Activated T-helper 1 cell treated with Interleukin-2 at 50 U/mL for 16 hours (primary cell): ENCODE data around the gene PFKP.

Experiments used
- DNase-seq: peaks from one replicate; pipeline ENCODE4 v3.0.0-alpha.2; 2020; ENCODE audit warnings: low read depth

Gene PFKP

DNA sequence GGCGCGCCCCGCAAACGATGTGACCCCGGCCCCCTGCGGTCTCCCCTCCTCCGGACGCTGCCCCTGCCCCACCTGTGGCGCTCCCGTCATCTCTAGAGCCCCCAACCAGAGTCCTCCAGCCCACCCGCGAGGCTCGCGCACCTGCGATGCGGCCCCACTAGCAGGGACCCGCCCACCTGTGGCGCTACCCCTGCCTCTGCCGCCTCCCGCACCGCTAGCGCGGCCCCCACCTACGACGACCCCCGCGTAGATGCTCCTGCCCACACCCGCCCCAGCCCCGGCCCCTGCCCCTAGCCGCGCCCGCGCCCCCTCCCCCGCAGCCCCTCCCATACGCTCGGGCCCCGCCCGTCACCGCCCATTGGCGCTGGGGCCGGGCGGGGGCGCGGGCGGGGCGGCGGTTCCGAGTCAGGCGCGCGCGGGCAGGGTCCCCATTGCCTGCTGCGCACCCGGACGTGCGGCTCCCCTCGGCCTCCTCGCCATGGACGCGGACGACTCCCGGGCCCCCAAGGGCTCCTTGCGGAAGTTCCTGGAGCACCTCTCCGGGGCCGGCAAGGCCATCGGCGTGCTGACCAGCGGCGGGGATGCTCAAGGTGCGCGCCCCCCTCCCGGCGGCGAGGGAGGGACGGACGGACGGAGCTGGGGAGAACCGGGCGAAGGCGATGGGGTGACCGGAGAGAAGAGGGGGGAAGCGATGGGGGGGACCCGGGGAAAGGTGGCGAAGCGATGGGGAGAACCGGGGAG lies at the start of gene PFKP:
Gene PFKP, plus strand, starts transcription at position 431 of the 741 bp plus-strand sequence. Its CDS starts 48 bp downstream, at position 479.
- peak; percentile 55 for DNase-seq

DNA sequence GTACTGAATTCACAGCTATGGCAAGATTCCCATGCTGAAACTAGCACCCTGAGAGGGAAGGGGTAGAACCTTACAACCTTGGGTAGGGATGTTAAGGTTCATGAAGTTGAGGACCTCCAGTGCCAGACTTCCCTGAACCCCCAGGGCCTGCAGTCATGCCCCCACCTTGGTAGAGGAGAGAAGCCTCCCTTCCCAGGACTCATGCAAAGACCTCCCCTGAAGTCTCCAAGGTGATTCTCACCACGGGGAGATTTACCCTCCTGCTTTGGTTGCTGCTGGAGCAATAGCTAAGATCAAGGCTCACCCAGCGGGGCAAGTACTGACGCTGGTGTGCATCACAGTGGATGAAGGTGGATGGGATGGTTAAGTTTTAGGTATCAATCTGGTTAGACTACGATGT lies 49.1 kb upstream of the PFKP start:
- no peak for DNase-seq

DNA sequence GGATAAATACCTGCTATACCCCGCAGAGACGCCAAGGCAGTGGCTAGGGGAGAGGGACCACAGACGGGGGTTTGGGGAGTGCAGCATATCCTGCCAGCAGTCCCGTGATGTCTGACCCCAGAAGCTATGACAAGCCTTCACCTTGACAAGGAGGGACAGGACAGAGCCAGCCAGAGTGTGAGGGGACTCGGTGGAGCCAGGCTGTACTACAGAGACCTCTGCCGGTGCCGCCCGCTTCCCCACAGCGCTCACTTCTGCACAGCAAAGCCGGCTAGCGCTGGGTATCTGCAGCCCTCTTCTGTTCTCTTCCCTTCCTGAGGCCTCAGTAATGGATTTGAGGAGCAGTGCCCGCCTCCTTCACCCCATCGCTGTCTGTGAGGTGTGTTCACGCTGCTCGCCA lies 47.0 kb upstream of the PFKP start:
- no peak for DNase-seq

DNA sequence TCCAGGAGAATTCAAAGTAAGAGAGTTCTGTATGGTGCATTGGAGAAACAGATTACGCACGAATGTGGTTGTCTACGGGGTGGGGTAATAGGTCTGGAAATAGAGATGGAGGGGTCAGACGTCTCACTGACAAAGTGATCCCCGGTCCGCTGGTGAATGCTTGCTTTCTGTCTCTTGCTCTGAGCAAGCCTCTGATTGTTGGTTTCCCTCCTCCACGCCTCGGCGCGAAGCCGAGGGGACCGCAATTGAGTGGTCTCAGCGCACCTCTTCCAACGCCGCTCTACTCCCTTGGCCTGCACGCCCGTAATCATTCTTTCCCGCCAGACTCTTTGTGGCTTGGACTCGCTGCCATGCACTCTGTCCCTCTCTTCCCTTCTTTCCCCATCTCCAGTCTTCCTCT lies 46.5 kb upstream of the PFKP start:
- DNase-seq = no peak

- DNase-seq = no peak
Observed at GRCh38 chr10:3022027-3022426, 45.3 kb upstream of the PFKP start.

- no peak for DNase-seq
Observed at GRCh38 chr10:3023892-3024291, 43.5 kb upstream of the PFKP start.

GRCh38 chr10:3025026-3025683 lies 42.2 kb upstream of the PFKP start:
- no peak for DNase-seq

GRCh38 chr10:3027866-3028265 lies 39.5 kb upstream of the PFKP start:
- no peak for DNase-seq

GRCh38 chr10:3028441-3028840 lies 38.9 kb upstream of the PFKP start:
- no peak for DNase-seq

DNA sequence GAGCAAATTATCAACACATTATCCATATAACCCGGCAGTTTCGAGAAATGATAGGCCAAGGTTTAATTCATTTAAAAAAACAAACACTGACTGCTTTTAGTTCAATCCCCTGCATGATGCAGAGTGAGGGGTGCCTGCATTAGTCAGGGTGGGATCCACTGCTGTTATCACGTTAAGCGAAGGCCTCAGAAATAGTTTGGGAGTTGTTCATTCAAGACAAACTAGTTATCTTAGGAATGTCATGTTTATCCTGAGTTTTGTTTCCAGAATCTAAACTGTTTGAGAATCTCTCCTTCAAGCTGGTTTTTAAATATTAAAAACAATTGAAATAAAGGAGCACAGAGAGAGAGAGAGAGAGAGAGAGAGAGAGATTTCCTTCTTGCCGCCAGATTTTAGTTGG lies 36.6 kb upstream of the PFKP start:
- no peak for DNase-seq

- DNase-seq = no peak
Observed at GRCh38 chr10:3031490-3031889, 35.9 kb upstream of the PFKP start.

DNA sequence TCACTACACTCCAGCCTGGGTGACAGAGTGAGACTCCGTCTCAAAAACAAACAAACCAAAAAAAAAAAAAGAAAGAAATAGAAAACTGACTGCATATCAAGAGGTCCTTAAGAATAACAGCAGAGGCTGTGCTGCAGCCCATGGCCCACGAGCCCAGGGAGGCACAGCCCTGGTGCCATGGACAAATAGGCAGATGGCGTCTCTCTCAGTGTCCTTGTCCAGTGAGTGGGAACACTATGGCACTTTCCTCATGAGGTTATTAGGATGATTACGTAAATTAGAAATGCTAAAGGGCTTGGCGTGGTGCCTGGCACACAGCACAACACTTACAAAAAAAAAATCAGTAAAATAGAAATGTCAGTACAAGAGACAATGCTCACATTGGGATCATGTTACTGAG lies 33.4 kb upstream of the PFKP start:
- DNase-seq = no peak

GRCh38 chr10:3034616-3035015 lies 32.7 kb upstream of the PFKP start:
- DNase-seq = no peak

DNA sequence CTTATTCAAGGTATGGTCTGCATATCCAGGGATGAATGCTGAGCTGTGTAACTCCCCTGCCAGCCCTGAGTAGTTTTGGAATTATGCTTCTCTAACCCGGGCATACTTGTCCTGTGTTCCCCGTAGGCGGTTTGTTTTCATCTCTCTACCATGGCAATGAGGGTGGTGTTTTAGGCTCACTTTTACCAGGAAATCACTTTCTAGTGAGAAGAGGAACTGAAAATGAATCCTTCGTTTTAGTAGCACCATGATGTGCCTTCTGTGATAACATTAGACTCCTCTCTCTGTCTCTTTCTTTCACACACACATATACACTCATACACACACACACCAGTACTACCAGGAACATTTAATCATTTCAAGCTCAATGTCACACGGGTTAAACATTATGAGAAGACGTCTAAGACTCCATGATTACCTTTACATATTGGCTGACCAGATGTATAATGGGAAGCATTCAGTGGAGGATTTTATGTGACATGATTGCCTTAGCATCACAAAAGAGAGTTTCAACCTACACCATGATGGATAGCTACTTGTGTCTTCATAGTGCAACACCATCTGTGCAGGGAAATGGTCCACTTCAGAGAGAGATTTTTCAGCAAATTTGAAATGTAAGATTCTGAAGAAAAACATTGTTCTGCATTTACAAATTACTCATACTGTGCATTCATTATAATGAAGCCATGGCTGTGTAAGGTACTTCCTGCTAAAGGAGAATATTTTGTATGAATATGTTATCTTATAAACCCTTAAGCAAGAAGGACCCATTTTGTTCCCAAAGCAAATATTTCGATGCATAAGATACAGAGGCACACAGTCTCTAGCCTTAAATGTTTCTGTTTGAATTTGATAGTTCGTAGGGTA lies 31.0 kb upstream of the PFKP start:
- no peak for DNase-seq

- DNase-seq = no peak
Observed at GRCh38 chr10:3037182-3037581, 30.2 kb upstream of the PFKP start.

DNA sequence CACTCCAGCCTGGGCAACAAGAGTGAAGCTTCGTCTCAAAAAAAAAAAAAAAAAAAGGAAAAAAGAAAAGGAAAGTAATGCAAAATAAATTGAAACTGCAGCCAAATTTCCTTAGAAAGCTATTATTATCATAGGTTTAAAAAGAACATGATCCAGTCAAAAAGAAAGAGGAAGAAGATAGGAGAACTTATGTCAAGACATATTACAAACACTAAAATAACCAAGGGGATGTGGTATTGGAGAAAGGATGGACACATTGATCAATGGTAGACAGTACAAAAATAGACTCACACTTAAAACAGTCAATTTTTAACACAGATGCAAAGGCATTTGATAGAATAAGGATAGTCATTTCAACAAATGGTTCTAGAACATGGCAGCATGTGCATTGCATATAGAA lies 27.3 kb upstream of the PFKP start:
- DNase-seq = no peak

- DNase-seq = no peak
Observed at GRCh38 chr10:3042589-3042988, 24.8 kb upstream of the PFKP start.

DNA sequence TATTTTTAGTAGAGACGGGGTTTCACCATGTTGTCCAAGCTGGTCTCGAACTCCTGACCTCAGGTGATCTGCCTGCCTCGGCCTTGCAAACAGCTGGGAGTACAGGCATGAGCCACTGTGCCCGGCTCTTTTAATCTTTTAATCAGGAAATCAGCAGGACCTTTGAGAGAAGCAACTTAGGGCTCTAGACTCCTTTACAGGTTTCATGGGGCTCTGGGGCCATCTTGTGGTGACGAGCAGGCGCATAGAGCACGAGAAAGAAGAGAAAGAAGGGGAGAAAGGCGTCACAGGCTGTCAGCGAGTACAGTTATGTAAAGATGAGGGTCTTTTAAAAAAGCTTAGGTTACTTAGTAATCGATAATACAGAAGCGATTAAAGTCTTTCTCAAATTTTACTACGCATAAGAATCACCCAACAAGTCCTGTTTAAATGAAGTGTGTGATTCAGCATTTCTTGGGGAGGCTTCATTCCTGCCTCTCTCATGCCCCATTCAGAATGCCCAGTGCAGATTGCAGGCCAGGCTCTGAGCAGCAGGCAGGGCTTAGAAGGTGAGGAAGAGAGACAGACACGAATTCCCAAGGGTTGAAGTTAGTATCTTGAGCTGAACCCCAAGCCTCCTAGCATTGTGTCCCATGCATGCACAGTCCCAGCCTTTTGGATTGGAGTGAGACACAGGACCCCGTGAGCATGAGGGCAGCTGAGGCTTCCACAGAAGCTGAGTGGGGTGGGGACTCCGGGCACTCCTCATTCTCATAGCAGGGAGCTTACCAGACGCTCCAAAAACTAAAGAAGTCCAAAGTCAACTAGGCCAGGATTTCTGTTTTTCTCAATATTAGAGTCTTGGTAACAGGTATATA lies 23.6 kb upstream of the PFKP start:
- DNase-seq = no peak

GRCh38 chr10:3045471-3046209 lies 21.7 kb upstream of the PFKP start:
- no peak for DNase-seq

DNA sequence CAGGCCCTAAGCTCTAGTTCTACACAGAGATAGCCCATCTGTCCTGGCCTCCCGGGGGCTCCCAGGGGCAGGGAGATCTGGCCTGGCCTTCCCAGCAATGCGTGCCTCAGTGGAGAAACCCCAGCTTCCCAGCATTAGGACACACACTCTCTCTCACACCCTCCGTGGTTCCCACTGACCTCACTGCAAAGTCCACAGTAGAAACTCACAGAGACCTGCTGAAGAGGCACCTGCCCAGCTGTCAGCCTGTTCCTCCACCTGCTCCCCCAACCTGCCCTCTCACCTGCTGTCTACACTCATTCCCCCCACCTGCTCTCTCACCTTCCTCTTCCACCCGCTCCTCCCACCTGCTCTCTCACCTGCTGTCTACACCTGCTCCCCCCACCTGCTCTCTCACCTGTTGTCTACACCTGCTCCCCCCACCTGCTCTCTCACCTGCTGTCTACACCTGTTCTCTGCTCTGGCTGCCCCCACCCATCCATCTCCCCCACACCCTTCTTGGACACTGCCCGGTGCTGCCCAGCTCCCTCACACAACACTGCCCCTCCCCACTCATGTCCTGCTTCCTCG lies 21.1 kb upstream of the PFKP start:
- DNase-seq = no peak

DNA sequence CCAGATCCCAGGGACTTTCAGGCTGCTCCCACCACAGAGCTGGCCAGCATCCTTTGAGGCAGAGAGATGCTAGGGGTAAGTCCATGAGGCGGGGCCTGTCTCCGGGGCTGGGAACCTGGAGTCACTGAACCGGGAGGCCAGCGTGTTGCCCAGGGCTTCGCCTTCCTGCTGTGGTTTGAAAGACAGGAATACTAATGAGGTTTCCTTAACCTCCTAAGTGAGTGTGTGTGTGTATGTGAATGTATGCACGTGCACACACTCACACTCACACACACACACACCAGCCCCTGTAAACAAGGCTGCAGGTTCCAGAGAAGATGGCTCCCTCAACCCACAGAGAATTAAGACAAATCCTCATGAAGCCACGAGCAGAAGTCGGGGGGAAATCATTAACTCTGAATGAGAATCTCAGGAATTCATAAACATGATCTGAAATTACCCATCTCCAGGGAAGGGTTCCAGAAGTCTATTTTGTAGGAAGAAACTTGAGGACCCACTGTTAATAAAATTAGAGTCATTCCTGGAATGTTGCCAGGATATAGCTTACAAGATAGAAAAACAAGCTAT lies 20.3 kb upstream of the PFKP start:
- DNase-seq = no peak
